GM21786 (cell line): ENCODE data around the gene STARD3.
A peak's percentile ranks its signal among the peaks of the same experiment; 100 is the strongest.

Experiments used
- ATAC-seq: cut with Tn5 transposase; IDR thresholded peaks from one replicate; pipeline ENCODE4 v1.9.1; 2021; ENCODE audit not compliant: unreplicated experiment

STARD3 gene

DNA sequence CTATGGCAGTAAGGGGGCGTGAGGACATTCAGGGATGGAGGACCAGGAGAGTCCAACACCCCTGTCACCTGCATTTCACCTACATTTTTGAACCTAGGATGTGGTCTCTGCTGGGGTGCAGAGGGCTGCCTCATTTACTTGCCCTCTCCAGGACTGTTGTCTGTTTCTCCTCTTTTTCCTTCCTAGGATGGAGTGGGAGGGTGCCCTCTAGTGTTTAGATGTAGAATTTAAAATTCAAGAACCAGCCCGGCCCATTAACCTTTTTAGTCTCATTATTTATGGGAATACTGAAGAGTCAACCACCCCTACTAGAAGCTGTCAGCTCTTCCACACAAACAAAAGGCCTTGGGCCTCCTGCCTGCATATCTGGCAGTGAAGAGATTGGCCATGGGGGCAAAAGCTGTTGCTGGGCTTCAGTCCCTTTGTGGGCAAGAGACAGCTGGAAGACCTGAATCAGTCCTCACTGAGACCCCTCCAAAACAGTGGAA is 2.5 kb upstream of the STARD3 start:
- no peak for ATAC-seq

- no peak for ATAC-seq
These were observed 1.2 kb upstream of the STARD3 start for GRCh38 chr17:39635614-39636176.

DNA sequence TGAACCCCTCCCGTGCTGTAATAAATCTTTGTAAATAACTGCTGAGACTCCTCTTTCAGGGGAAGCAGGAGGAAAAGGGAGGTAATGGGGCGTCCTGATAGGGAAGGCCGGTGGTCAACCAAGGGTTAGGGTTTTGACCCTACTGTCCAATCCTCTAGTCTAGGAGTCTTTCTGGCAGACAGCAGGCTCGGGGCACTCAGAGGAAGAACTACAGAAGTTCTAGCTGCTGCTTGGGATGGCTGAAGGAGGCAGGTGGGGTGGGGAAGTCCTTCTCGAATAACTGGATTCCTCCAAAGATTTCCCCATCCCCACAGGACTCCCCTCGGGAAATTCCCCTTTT is 387 bp upstream of the STARD3 start:
- ATAC-seq, result peak; percentile 12

DNA sequence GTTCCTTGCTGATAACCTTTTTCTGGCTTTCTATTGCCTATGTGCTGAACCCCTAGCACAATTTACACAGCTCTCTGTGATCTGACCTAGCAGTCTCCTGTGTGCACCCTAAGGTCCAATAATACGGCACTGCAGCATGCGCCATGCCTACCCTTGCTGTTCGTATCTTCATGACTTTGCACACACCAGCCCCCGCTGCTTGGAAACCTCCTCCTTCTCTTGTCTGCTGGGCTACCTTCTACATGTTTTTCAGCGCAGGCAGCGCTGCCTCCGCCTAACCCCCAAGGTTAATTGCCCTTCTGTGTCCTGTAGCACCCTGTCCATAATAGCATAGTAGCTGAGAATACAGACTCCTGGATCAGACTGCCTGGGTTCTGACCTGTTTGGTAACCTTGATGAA is 1.4 kb downstream of the STARD3 start:
- no peak for ATAC-seq

DNA sequence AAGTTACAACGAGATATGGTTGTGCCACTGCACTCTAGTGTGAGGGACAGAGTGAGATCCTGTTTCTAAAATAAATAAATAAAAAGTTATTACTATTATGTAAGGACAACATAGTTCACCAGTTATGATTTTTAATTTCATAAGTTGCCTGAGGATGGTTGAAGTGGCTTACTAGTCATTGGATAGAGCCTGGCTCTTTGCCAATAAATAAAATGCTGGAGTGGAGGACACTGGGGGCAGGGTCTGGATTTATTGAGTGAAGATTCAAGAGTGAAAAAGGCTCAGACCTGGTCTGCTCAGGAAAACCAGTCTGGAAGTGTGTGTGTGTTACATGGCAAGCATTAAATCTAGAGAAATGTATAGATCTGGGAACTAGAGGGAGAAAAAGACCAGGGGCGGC is 2.1 kb downstream of the STARD3 start:
- ATAC-seq, result no peak

GRCh38 chr17:39639566-39640458 is 2.9 kb downstream of the STARD3 start:
- no peak for ATAC-seq

DNA sequence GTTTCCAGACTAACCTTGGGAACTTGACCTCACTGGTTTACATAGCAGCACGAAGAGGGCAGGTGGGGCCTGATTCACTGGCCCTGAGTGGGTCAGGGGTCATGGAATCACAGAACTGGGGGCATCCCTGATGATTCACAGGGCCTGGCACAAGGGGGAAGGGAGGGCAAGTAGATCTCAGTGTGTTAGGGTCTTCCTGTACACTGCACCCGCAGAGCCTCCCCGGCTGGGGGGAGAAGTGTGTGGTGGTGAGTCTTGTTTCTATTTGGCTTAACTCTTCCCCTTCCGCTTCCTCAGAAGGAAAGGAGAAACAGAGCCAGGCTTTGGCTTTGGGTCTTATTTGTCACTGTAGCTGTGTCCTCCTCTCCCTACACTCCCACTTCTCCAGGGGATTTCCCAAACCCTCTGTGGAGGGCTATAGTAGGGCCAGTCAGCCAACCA is 3.7 kb downstream of the STARD3 start:
- ATAC-seq, result no peak

DNA sequence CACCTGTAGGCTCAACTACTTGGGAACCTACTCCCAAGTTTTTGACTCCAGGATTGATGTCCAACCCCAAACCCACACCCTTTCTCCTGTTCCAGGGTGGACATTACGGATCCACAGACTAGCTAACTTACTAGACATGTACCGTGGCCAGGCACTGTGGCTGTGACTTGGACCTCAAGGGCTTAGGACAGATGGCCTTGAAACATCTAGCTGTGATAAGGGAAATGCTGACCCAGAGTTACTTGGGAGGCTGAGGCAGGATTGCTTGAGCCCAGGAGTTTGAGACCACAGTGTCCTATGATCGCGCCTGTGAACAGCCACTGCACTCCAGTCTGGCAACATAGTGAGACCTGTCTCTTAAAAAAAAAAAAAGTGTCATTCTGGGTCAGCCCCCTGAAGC is 4.2 kb downstream of the STARD3 start:
- no peak for ATAC-seq

DNA sequence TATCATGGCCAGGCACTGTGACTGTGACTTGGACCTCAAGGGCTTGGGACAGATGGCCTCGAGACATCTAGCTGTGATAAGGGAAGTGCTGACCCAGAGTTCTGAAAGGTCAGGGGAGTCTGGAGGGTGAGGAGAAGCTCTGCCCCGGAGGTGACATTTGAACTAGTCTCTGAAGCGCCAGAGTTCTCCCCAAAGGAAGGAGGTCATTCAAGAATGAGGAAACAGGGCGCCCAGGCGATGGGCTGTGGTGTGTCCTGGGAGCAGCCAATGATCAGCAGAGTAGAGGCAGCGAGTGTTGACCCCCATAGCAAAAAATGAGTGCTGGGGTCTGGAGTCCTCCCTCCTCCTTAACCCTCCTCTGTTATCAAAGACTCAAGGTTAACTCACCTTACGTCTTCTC is 4.9 kb downstream of the STARD3 start:
- ATAC-seq, result no peak

GRCh38 chr17:39642291-39643074 is 5.5 kb downstream of the STARD3 start:
- no peak for ATAC-seq

- ATAC-seq, result no peak
These were observed 6.3 kb downstream of the STARD3 start for GRCh38 chr17:39643271-39643670.

DNA sequence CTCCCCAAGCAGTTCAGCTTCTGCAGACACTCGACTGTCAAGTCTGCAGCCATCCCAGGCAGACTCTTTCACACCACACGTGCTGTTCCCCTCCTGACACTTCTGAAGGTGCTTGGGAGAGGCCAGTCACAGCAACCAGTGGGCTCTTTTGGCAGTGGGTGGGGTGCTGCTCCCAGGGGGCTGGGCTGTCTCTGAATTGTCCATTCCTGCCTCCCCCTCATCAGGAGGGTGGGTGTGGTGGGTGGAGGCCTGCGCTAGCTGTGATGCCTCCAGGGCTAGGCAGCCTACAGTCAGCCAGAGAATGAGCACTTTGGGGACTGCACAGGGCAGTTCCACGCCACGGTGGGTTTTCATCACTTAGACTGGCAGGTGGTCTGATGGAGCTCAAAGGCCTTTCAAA is 10.3 kb downstream of the STARD3 start:
- no peak for ATAC-seq

- no peak for ATAC-seq
These were observed 11.8 kb downstream of the STARD3 start for GRCh38 chr17:39648616-39649366.

DNA sequence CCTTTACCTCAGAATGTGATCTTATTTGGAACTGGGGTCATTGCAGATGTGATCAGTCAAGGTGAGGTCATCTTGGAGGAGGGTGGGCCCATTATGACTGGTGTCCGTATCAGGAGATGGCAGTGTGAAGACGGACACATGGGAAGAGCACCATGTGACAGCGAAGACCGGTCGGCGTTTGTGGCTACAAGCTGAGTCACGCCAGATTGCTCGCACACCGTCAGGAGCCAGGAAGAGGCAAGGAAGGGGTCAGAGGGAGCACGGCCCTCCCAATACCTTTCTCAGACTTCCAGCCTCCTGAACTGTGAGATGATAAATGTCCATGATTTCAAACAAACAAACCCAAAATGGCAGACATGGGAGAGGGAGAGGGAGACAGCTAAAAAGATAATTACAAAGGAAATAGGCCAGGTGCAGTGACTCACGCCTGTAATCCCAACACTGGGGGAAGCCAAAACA is 13.2 kb downstream of the STARD3 start:
- no peak for ATAC-seq

DNA sequence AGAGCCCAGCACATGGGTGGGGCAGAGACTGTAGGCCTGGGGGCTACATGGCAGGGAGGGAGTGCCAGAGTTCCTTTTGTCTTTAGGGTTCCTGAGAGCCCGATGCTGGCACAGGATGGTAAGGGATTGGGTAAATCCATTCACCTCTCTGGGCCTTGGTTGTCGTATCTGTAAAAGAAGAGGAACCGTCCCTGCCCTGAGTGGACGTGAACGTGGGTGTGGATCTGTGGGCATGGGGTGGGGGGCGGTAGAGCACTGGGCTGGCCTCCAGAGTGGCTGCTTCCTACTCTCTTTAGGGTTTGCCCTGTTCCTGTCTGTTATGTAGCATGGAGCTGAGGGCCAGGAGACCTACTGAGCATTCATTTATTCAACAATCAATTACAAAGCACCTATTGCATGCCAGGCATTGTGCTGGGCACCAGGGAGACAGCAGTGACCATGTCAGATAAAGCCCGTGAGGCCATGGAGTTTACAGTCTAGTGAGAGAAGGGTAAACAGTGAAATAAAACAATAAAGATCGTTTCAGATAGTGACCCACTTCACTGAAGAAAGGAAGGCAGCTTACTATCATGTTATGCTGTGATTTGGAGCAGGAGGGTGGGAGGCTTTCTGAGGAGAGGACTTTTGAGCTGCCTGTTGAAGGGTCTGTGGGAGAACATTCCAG is 15.1 kb downstream of the STARD3 start:
- no peak for ATAC-seq

DNA sequence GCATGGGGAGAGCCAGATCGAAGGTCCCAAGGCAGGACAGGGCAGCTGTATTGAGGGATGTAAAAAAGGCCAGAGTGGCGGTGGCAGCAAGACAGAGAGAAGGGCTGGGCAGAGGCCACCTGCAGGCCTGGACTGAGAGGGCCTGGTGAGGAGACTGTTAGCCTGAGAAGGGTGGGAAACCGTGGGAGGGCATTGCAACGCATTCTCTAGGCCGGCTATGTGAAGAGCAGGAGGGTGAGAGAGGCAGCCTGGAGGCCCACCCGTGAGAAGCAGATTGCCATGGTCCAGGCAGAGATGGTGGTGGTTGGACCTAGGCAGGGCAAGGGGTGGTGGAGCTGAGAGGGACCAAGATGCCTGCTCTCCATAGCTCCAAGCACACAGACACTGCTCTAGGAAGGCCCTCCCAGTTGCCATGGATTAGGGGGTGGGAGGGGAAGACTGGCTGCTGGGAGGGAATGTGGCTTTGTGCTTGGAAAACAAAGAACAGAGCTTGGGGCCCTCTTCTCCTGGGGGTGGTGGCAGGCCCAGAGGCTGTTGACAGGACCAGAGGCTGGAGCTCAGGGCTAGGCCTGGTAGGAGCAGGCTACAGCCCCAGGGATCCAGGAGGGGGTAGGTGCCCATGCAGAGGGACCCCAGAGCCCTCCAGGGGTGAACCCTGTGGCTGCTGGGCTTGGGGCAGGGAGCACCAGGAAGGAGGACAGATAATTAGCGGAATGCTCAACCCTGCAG is 15.8 kb downstream of the STARD3 start:
- ATAC-seq, result no peak

GRCh38 chr17:39653316-39653661 is 16.3 kb downstream of the STARD3 start:
- no peak for ATAC-seq

DNA sequence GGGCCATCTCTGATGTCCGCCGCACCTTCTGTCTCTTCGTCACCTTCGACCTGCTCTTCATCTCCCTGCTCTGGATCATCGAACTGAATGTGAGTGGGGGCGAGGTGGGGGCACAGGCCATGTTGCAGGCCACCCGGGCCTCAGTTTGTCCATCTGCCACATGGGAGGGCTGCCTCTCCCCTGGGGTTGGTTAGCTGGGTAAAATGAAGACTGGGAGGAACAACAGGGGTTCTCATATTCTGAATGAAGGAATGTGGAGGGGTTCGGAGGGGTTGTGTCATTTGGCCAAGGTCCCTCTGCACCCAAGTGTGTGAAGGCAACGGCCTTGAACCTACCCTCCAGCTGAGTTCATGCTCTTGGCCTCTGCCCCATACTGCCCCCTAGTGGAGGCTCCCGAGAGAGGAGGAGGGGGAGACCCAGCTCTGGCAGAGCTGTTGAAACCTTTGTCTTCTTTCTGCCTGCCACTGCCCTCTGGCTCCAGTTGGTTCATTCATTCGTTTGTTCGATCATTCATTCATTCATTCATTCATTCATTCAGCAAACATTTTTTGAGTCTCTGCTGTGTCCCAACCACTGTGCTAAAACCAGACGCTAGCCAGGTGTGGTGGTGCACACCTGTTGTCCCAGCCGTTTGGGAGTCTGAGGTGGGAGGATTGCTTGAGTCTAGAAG is 16.9 kb downstream of the STARD3 start:
- no peak for ATAC-seq

GRCh38 chr17:39655105-39655504 is 18.2 kb downstream of the STARD3 start:
- ATAC-seq, result no peak
